HepG2 (cell line): ENCODE measurements around the gene LGALS8.

Source experiments
- BHLHE40 ChIP-seq: IDR thresholded peaks from 2 replicates; pipeline ENCODE4 v1.6.1; 2011; ENCODE audit warnings: low read length, improper control_type of control experiment
- CTCF ChIP-seq: sonication (generic); formaldehyde crosslinking; IDR thresholded peaks from 2 replicates; pipeline ENCODE4 v1.5.0; 2020; ENCODE audit warnings: mild to moderate bottlenecking, missing genetic modification reagents, moderate library complexity
- EP300 ChIP-seq, 3 experiments: sonication (generic) in 1 of 3; formaldehyde crosslinking in 1 of 3; IDR thresholded peaks; 2 replicates each; pipeline versions ENCODE4 v1.5.1 to v1.6.1; 2011 to 2020; ENCODE audit warnings: low read depth in 2 of 3, low read length in 2 of 3, borderline replicate concordance in 1 of 3, improper control_type of control experiment in 1 of 3, mild to moderate bottlenecking in 1 of 3, missing genetic modification reagents in 1 of 3, moderate library complexity in 1 of 3
- GTF2F1 ChIP-seq: fragments of 150-350 bp; IDR thresholded peaks from 2 replicates; pipeline ENCODE4 v1.6.1; 2014; ENCODE audit warnings: low read length
- LRRFIP1 ChIP-seq: sonication (generic); formaldehyde crosslinking; conservative IDR thresholded peaks from 2 replicates; pipeline ENCODE4 v1.4.0; 2020; ENCODE audit warnings: missing genetic modification reagents
- POLR2A ChIP-seq, 2 experiments: IDR thresholded peaks; 2 replicates each; pipeline ENCODE4 v1.6.1; 2011; ENCODE audit warnings: low read depth in 2 of 2, low read length in 2 of 2, mild to moderate bottlenecking in 1 of 2, moderate library complexity in 1 of 2; ENCODE audit not compliant: insufficient read depth in 1 of 2
- RFX5 ChIP-seq: IDR thresholded peaks from 2 replicates; pipeline ENCODE4 v1.6.1; 2011; ENCODE audit warnings: low read depth, low read length, improper control_type of control experiment
- ZFP37 ChIP-seq: sonication (generic); formaldehyde crosslinking; IDR thresholded peaks from 2 replicates; pipeline ENCODE4 v1.4.0; 2020; ENCODE audit warnings: missing genetic modification reagents, borderline replicate concordance
- ZNF547 ChIP-seq: sonication (generic); formaldehyde crosslinking; IDR thresholded peaks from 2 replicates; pipeline ENCODE4 v1.5.1; 2020; ENCODE audit warnings: mild to moderate bottlenecking, missing genetic modification reagents
- ZNF572 ChIP-seq: sonication (generic); formaldehyde crosslinking; IDR thresholded peaks from 2 replicates; pipeline ENCODE4 v1.5.1; 2020; ENCODE audit warnings: mild to moderate bottlenecking, missing genetic modification reagents

- TF ChIP-seq RFX5, result no peak
- TF ChIP-seq ZNF547, result no peak
- TF ChIP-seq ZFP37 (CRISPR knock-in tag), result no peak
- TF ChIP-seq BHLHE40, result no peak
- no peak for TF ChIP-seq LRRFIP1 (CRISPR knock-in tag)
- TF ChIP-seq CTCF (CRISPR knock-in tag), result no peak
- TF ChIP-seq ZNF572 (CRISPR knock-in tag), result no peak
- TF ChIP-seq POLR2A (IDR thresholded peaks at IDR 0.05; ENCODE audit: insufficient read depth in 1 of 2, low read depth in 2 of 2, low read length in 2 of 2), result no peak
- no peak for TF ChIP-seq EP300 (IDR thresholded peaks at IDR 0.05; ENCODE audit: low read depth in 2 of 2, low read length in 2 of 2)
- no peak for TF ChIP-seq EP300 (CRISPR knock-in tag; IDR thresholded peaks at IDR 0.05; ENCODE audit: borderline replicate concordance)
- TF ChIP-seq GTF2F1, result no peak
These were observed 25.9 kb upstream of the LGALS8 start for GRCh38 chr1:236497908-236498307.
